ENCODE measurements around the gene FSTL4. TPM values are rescaled to one million over a fixed set of nuclear protein-coding genes. Genes with fewer than 3 reads are reported as not detected.

Gene FSTL4
- total and polyA plus RNA-seq, 2 of the 4 experiments (the other 2 are of a cell fraction) = 0.18 TPM; not detected in 1

GRCh38 chr5:133521801-133522200 lies 90.5 kb downstream of the FSTL4 start:
- Histone ChIP-seq H3K9me1 (ENCODE audit: insufficient read depth, low read length) (no peaks in the 10 kb centered on the region), H2AK5ac (ENCODE audit: low read depth, low read length) (no peak overlapping the region), H2BK5ac (ENCODE audit: low read depth, low read length, poor library complexity, severe bottlenecking) (no peak overlapping the region), H4K91ac (ENCODE audit: insufficient read depth, low read depth, low read length) (no peak overlapping the region), H3K79me1 (ENCODE audit: low read depth in 1 of 2, low read length in 2 of 2) (no peaks in the 10 kb centered on the region), H3K9ac (ENCODE audit: low read depth, low read length) (no peak overlapping the region), H3K4ac (ENCODE audit: low read depth, low read length) (no peak overlapping the region), H2BK15ac (ENCODE audit: low read depth, low read length) (no peak overlapping the region), H3K23ac (ENCODE audit: low read depth, low read length) (no peak overlapping the region), H4K20me1 (ENCODE audit: insufficient read depth, low read length) (no peaks in the 10 kb centered on the region), H3K9me3 (ENCODE audit: control insufficient read depth, insufficient read depth, low read length) (no peaks in the 10 kb centered on the region), H3K36me3 (ENCODE audit: control insufficient read depth, insufficient read depth, low read length) (no peaks in the 10 kb centered on the region), H3K56ac (ENCODE audit: extremely low read depth, insufficient read depth, low read length) (no peak overlapping the region), H2BK120ac (ENCODE audit: low read depth, low read length) (no peak overlapping the region), H3K4me2 (ENCODE audit: low read depth, low read length) (no peak overlapping the region), H3K4me1 (ENCODE audit: control insufficient read depth, insufficient read depth, low read length) (no peaks in the 10 kb centered on the region), H2AFZ (replicated peaks; ENCODE audit: low read length, poor library complexity) (no peak overlapping the region), H2AK9ac (replicated peaks; ENCODE audit: low read depth, low read length, poor library complexity) (no peak overlapping the region), H3K18ac (ENCODE audit: low read depth, low read length) (no peak overlapping the region), H3K27ac (ENCODE audit: insufficient read depth, low read length) (no peak overlapping the region), H3K4me3 (ENCODE audit: insufficient read depth, low read depth, low read length) (no peak overlapping the region), H2BK20ac (ENCODE audit: low read depth, low read length) (no peak overlapping the region), H3K27me3 (ENCODE audit: control insufficient read depth, insufficient read depth, low read length) (peaks cover 16% of the 10 kb centered on the region), H4K8ac (ENCODE audit: low read depth in 2 of 2, low read length in 2 of 2) (no peak overlapping the region), H3K14ac (replicated peaks; ENCODE audit: low read depth, low read length) (no peak overlapping the region), H4K5ac (ENCODE audit: low read depth, low read length) (no peak overlapping the region)
- WGBS, 2 experiments (ENCODE audit: extremely low coverage in 2 of 2, insufficient read length in 1 of 2) = no CpG with 5 or more reads among the region's 2 CpGs
- ATAC-seq (ENCODE audit: low read depth) (no peak), DNase-seq (no peak)
- in situ Hi-C loops (cut with MboI; ENCODE audit: low sequenced_read_pairs) (no loop called here), intact Hi-C loops (cut with micrococcal nuclease) (no loop called here), dilution Hi-C loops (cut with HindIII; ENCODE audit: low sequenced_read_pairs, unreplicated experiment) (no loop called here)
- TF ChIP-seq MAFK (IDR thresholded peaks at IDR 0.05; ENCODE audit: low read depth, low read length) = no peak
- TF ChIP-seq MXI1 (IDR thresholded peaks at IDR 0.05; ENCODE audit: borderline replicate concordance, low read depth, low read length) = no peak
- no peak for TF ChIP-seq CEBPB (IDR thresholded peaks at IDR 0.05; ENCODE audit: low read depth, low read length)
- no peak for TF ChIP-seq CHD1 (IDR thresholded peaks at IDR 0.05; ENCODE audit: low read depth, low read length)
- TF ChIP-seq POLR2A (IDR thresholded peaks at IDR 0.05; ENCODE audit: low read depth, low read length) = no peak
- no peak for TF ChIP-seq SMC3 (IDR thresholded peaks at IDR 0.05; ENCODE audit: low read depth, low read length)
- TF ChIP-seq RCOR1 (IDR thresholded peaks at IDR 0.05; ENCODE audit: insufficient replicate concordance, low read length) = no peak
- TF ChIP-seq RFX5 (IDR thresholded peaks at IDR 0.05; ENCODE audit: low read depth, low read length) = no peak
- TF ChIP-seq CTCF (conservative IDR thresholded peaks at IDR 0.05; ENCODE audit: low read depth, low read length) = no peak
- TF ChIP-seq RAD21 (IDR thresholded peaks at IDR 0.05; ENCODE audit: low read length) = no peak
- no peak for TF ChIP-seq BHLHE40 (IDR thresholded peaks at IDR 0.05; ENCODE audit: low read depth, low read length)
- no peak for TF ChIP-seq USF2 (IDR thresholded peaks at IDR 0.05; ENCODE audit: low read depth, low read length)
- no peak for TF ChIP-seq FOS (IDR thresholded peaks at IDR 0.05; ENCODE audit: low read depth, low read length)
- ChIA-PET POLR2A (ENCODE audit: unreplicated experiment) (no interaction called here), CTCF (no interaction called here)
- no TSS peak for BruUV-seq (replicated peaks)

Measured in IMR-90 (cell line).